DND-41 (cell line): Measurements from ENCODE around the gene PEX5L.
A peak's percentile ranks its signal among the peaks of the same experiment; 100 is the strongest.

ENCODE experiments used
- ATAC-seq: fragments of 200-7000 bp; cut with Tn5 transposase; 3 replicates; pipeline ENCODE4 v1.9.1; 2021; ENCODE audit warnings: low read depth; ENCODE audit not compliant: insufficient read depth
- DNase-seq: peaks from one replicate; pipeline ENCODE4 v3.0.0-alpha.2; 2020
- H2AFZ ChIP-seq: 2 replicates; pipeline ENCODE4 v1.6.0; 2012; ENCODE audit warnings: low read depth, low read length
- H3K27ac ChIP-seq: 2 replicates; pipeline ENCODE4 v1.5.1; 2012; ENCODE audit warnings: low read length, inconsistent platforms
- H3K27me3 ChIP-seq: fragments of 200-600 bp; sonication (generic); 2 replicates; pipeline ENCODE4 v1.6.0; 2012; ENCODE audit warnings: low read length, mild to moderate bottlenecking, inconsistent platforms; ENCODE audit not compliant: insufficient read depth, poor library complexity
- H3K36me3 ChIP-seq: 2 replicates; pipeline ENCODE4 v1.5.1; 2012; ENCODE audit warnings: low read length, inconsistent platforms; ENCODE audit not compliant: insufficient read depth
- H3K4me1 ChIP-seq: 2 replicates; pipeline ENCODE4 v1.5.1; 2012; ENCODE audit warnings: mild to moderate bottlenecking, low read length; ENCODE audit not compliant: insufficient read depth
- H3K4me2 ChIP-seq: 2 replicates; pipeline ENCODE4 v1.6.0; 2012; ENCODE audit warnings: mild to moderate bottlenecking, moderate library complexity, low read length, inconsistent platforms; ENCODE audit not compliant: insufficient read depth
- H3K4me3 ChIP-seq, 2 experiments: fragments of 200-600 bp in 1 of 2; shearing (Covaris generic) in 1 of 2; 2 replicates each; pipeline ENCODE4 v1.5.1; 2012 to 2016; ENCODE audit warnings: inconsistent platforms in 2 of 2, low read length in 2 of 2, mild to moderate bottlenecking in 2 of 2, low read depth in 1 of 2, moderate library complexity in 1 of 2
- H3K79me2 ChIP-seq: 2 replicates; pipeline ENCODE4 v1.6.0; 2012; ENCODE audit warnings: low read length, inconsistent platforms; ENCODE audit not compliant: insufficient read depth
- H3K9ac ChIP-seq: 2 replicates; pipeline ENCODE4 v1.6.0; 2012; ENCODE audit warnings: low read depth, mild to moderate bottlenecking, inconsistent platforms, low read length, moderate library complexity
- H3K9me3 ChIP-seq: 2 replicates; pipeline ENCODE4 v1.5.1; 2012; ENCODE audit warnings: low read length, moderate library complexity, mild to moderate bottlenecking, inconsistent platforms; ENCODE audit not compliant: insufficient read depth, severe bottlenecking
- H4K20me1 ChIP-seq: 2 replicates; pipeline ENCODE4 v1.6.0; 2012; ENCODE audit warnings: low read length; ENCODE audit not compliant: insufficient read depth
- CTCF ChIP-seq: IDR thresholded peaks from 2 replicates; pipeline ENCODE4 v1.5.1; 2012; ENCODE audit warnings: borderline replicate concordance, low read length, moderate library complexity, mild to moderate bottlenecking; ENCODE audit not compliant: poor library complexity, severe bottlenecking; ENCODE audit errors: extremely low read depth
- EZH2 ChIP-seq: IDR thresholded peaks from 3 replicates; pipeline ENCODE4 v1.6.1; 2012; ENCODE audit warnings: borderline replicate concordance, low read depth, mild to moderate bottlenecking, moderate library complexity, low read length, inconsistent platforms; ENCODE audit not compliant: severe bottlenecking

PEX5L gene

DNA sequence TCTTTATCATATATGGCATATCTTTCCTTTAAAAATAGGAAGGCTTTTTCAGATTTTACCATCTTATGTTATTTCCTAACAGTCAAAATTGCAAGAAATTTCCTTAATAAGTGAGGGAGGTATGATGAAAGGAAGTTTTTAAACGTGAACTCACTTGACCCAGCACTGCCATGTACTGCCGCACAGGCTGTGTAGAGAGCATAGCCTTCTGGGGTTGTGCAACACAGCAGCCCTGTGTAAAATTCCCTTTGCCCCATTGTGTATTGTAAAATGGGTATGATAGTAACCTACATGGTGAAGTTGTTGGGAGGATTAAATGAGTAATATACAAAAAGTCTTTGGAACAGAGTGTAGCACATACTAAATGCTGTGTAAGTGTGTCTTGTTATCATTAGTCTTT is 78.6 kb downstream of the PEX5L start:
- H3K4me3 ChIP-seq: peak overlapping the region in 1 of 2 experiments; percentile 54; a peak in 2 of 4 replicates
- H2AFZ ChIP-seq: no peak overlapping the region
- peaks cover 3% of the 10 kb centered on the region; the same call in 1 of the 2 replicates for H3K36me3 ChIP-seq
- H3K27ac ChIP-seq: peak overlapping the region; percentile 97
- H3K27me3 ChIP-seq: no peaks in the 10 kb centered on the region
- TF ChIP-seq EZH2 (no peak), CTCF (no peak)
- no peaks in the 10 kb centered on the region for H4K20me1 ChIP-seq
- peak overlapping the region; percentile 69 for H3K9ac ChIP-seq
- H3K4me2 ChIP-seq: peak overlapping the region; percentile 59
- H3K79me2 ChIP-seq: peaks cover 76% of the 10 kb centered on the region
- peak; percentile 59 for DNase-seq
- no peaks in the 10 kb centered on the region for H3K9me3 ChIP-seq
- ATAC-seq: peak; percentile 39
- H3K4me1 ChIP-seq: peaks cover 96% of the 10 kb centered on the region

GRCh38 chr3:179957264-179957845 is 79.4 kb downstream of the PEX5L start:
- peak overlapping the region; percentile 97 for H3K27ac ChIP-seq
- ATAC-seq (peak; percentile 10; the same call in 2 of the 3 replicates), DNase-seq (peak; percentile 62)
- no peaks in the 10 kb centered on the region for H3K9me3 ChIP-seq
- no peak for TF ChIP-seq EZH2
- H3K9ac ChIP-seq: peak overlapping the region; percentile 69
- no peaks in the 10 kb centered on the region for H3K27me3 ChIP-seq
- no peaks in the 10 kb centered on the region for H4K20me1 ChIP-seq
- H3K4me1 ChIP-seq: peaks cover 89% of the 10 kb centered on the region
- peak overlapping the region; percentile 59 for H3K4me2 ChIP-seq
- peaks cover 69% of the 10 kb centered on the region for H3K79me2 ChIP-seq
- H2AFZ ChIP-seq: peak overlapping the region; percentile 43
- peaks cover 3% of the 10 kb centered on the region; the same call in 1 of the 2 replicates for H3K36me3 ChIP-seq
- H3K4me3 ChIP-seq: peak overlapping the region; percentile 5 to 54; a peak in 3 of 4 replicates

DNA sequence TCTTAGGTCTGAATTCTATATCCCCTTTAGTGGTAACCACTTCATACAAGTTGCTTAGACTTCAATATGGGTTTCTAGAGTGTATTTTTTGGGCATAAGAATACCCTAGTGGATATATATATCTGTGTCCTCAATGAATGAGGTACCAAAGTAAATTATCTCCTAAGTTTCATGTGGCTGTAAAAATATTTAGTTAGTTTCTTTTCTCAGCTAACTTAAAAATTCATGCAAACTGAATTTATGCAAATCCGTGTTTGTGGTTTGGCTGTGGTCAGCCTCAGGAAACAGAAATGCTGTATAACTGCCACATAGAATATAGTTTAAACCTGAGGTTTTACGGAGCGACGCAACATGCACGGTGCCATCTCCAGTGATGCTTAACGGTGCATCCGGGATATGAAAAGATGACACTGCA is 80.3 kb downstream of the PEX5L start:
- H2AFZ ChIP-seq: no peak overlapping the region
- H3K4me3 ChIP-seq: peak overlapping the region in 1 of 2 experiments; percentile 54; a peak in 2 of 4 replicates
- peaks cover 69% of the 10 kb centered on the region for H3K79me2 ChIP-seq
- peak overlapping the region; percentile 97 for H3K27ac ChIP-seq
- H3K9ac ChIP-seq: peak overlapping the region; percentile 69
- TF ChIP-seq EZH2: no peak
- TF ChIP-seq CTCF: no peak
- DNase-seq (peak; percentile 89), ATAC-seq (peak; percentile 75)
- peaks cover 84% of the 10 kb centered on the region for H3K4me1 ChIP-seq
- H3K4me2 ChIP-seq: peak overlapping the region; percentile 59
- no peaks in the 10 kb centered on the region for H4K20me1 ChIP-seq
- no peaks in the 10 kb centered on the region for H3K27me3 ChIP-seq
- H3K36me3 ChIP-seq: peaks cover 3% of the 10 kb centered on the region; the same call in 1 of the 2 replicates
- no peaks in the 10 kb centered on the region for H3K9me3 ChIP-seq

DNA sequence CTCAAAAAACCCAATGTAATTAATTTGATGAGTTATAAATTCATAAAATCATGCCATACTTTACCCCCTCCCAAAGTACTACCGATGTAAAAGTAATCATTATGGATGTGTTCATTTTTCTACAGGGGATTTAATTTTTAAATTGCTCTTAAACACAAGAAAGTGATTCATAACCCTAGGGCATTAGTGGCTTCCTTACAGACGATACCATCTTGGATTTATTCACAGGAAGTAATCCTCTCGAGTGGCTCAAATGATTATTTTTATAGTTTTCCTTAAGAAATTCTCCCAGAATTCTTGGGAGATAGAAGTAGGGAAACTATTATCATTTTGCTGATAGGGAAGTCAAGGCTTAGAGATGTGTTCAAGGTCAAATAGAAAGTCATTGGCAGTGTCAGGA is 80.9 kb downstream of the PEX5L start:
- H4K20me1 ChIP-seq: no peaks in the 10 kb centered on the region
- peaks cover 3% of the 10 kb centered on the region; the same call in 1 of the 2 replicates for H3K36me3 ChIP-seq
- H3K27me3 ChIP-seq: no peaks in the 10 kb centered on the region
- DNase-seq (no peak), ATAC-seq (no peak)
- peak overlapping the region; percentile 59 for H3K4me2 ChIP-seq
- H3K9ac ChIP-seq: peak overlapping the region; percentile 69
- H3K4me3 ChIP-seq: peak overlapping the region in 1 of 2 experiments; percentile 30; a peak in 2 of 4 replicates
- no peak overlapping the region for H2AFZ ChIP-seq
- TF ChIP-seq EZH2: no peak
- TF ChIP-seq CTCF: no peak
- H3K9me3 ChIP-seq: no peaks in the 10 kb centered on the region
- peaks cover 68% of the 10 kb centered on the region for H3K79me2 ChIP-seq
- H3K27ac ChIP-seq: peak overlapping the region; percentile 97
- H3K4me1 ChIP-seq: peaks cover 80% of the 10 kb centered on the region
